GM12878 (cell line): Measurements from ENCODE around the gene AXDND1. TPM values are rescaled to one million over a fixed set of nuclear protein-coding genes. Genes with fewer than 3 reads are reported as not detected.
"Not testable (repeated sequence)": the region's sequence is repeated elsewhere in the genome, so short reads cannot be mapped to it uniquely, and the experiment has no call there.

ENCODE experiments used
- ATAC-seq: fragments of 200-7000 bp; cut with Tn5 transposase; 3 replicates; pipeline ENCODE4 v1.9.1; 2020; ENCODE audit warnings: mild to moderate bottlenecking, moderate library complexity
- BruUV-seq: library from RNA; stranded (reverse); fragments of 400-500 nt; replicated peaks from 2 replicates; lab custom pipeline; 2021; lab: Mats Ljungman, UMichigan
- CTCF ChIA-PET: fragments of 300-600 bp; sonication (Branson Sonifier 250); formaldehyde crosslinking; extraction: SDS; loops from one replicate; lab custom pipeline; 2021; ENCODE audit warnings: inconsistent platforms; lab: Yijun Ruan, JAX
- POLR2A ChIA-PET: fragments of 350-600 bp; formaldehyde crosslinking; extraction: SDS; loops from one replicate; lab custom pipeline; 2021; ENCODE audit warnings: inconsistent platforms; lab: Charles Lee
- RAD21 ChIA-PET: fragments of 300-600 bp; sonication (Branson Sonifier 250); formaldehyde crosslinking; loops from one replicate; lab custom pipeline; 2023; ENCODE audit warnings: antibody characterized with exemption; ENCODE audit not compliant: unreplicated experiment; lab: Charles Lee
- SMC1A ChIA-PET: fragments of 300-600 bp; sonication (Branson Sonifier 250); formaldehyde crosslinking; loops from one replicate; lab custom pipeline; 2023; ENCODE audit not compliant: unreplicated experiment, uncharacterized antibody; lab: Charles Lee
- DNase-seq: peaks from one replicate; pipeline ENCODE4 v3.0.0-alpha.2; 2011; ENCODE audit warnings: low read depth, low spot score
- FAIRE-seq: peaks from 3 replicates; lab custom pipeline; 2011; peaks lifted over from hg19 to GRCh38; lab: Jason Lieb, UNC
- H2AFZ ChIP-seq: 2 replicates; pipeline ENCODE4 v1.6.0; 2011; ENCODE audit warnings: low read depth, low read length, control low read depth; ENCODE audit not compliant: control insufficient read depth
- H3K27ac ChIP-seq: 2 replicates; pipeline ENCODE4 v1.5.1; 2011; ENCODE audit warnings: control low read depth; ENCODE audit not compliant: control insufficient read depth, insufficient read depth
- H3K27me3 ChIP-seq, 2 experiments: replicated peaks in 1 of 2; 2 replicates each; pipeline versions ENCODE4 v1.6.0 to v1.6.1; 2011; ENCODE audit warnings: low read length in 1 of 2; ENCODE audit not compliant: control insufficient read depth in 2 of 2, insufficient read depth in 2 of 2
- H3K36me3 ChIP-seq, 2 experiments: 2 replicates each; pipeline ENCODE4 v1.5.1; 2011; ENCODE audit warnings: low read length in 1 of 2; ENCODE audit not compliant: control insufficient read depth in 2 of 2, insufficient read depth in 2 of 2
- H3K4me1 ChIP-seq: 2 replicates; pipeline ENCODE4 v1.6.1; 2011; ENCODE audit warnings: mild to moderate bottlenecking, low read length, moderate library complexity, mixed read lengths; ENCODE audit not compliant: control insufficient read depth, insufficient read depth
- H3K4me2 ChIP-seq: 2 replicates; pipeline ENCODE4 v1.6.0; 2011; ENCODE audit warnings: control low read depth; ENCODE audit not compliant: control insufficient read depth, insufficient read depth
- H3K4me3 ChIP-seq: fragments of 200-600 bp; sonication (generic); 2 replicates; pipeline ENCODE4 v1.5.1; 2016
- H3K79me2 ChIP-seq: 2 replicates; pipeline ENCODE4 v1.6.0; 2011; ENCODE audit warnings: low read length; ENCODE audit not compliant: control insufficient read depth, insufficient read depth
- H3K9ac ChIP-seq: 2 replicates; pipeline ENCODE4 v1.8.0; 2011; ENCODE audit warnings: low read length, control low read depth, mixed read lengths; ENCODE audit not compliant: control insufficient read depth, insufficient read depth
- H3K9me3 ChIP-seq: replicated peaks from 3 replicates; pipeline ENCODE4 v1.5.1; 2011; ENCODE audit warnings: mild to moderate bottlenecking, low read length; ENCODE audit not compliant: control insufficient read depth, insufficient read depth
- H4K20me1 ChIP-seq: 2 replicates; pipeline ENCODE4 v1.6.0; 2011; ENCODE audit not compliant: control insufficient read depth, insufficient read depth
- whole genome bisulfite sequencing: methylation state at CpG from one replicate; pipeline ENCODE4 v1.1.6; 2016; ENCODE audit warnings: low lambda C conversion rate; ENCODE audit not compliant: insufficient replicate concordance, insufficient coverage; ENCODE audit errors: missing lambda C conversion rate; 5-methylcytosine and 5-hydroxymethylcytosine counted together
- in situ Hi-C: fragments of 300-500 bp; cut with MboI; formaldehyde crosslinking; loops from 9 replicates; pipeline ENCODE4 v1.14.3; 2018; ENCODE audit warnings: mixed read lengths
- intact Hi-C: fragments of 100-400 bp; cut with micrococcal nuclease; formaldehyde crosslinking; loops from one replicate; pipeline ENCODE4 v1.14.2; 2022; ENCODE audit not compliant: unreplicated experiment
- polyA plus RNA-seq, 11 experiments: library from polyadenylated mRNA; depleted of rRNA in 4 of 11; unstranded in 6 of 11; stranded (reverse) in 5 of 11; fragments of >200 nt; fragmentation: Nextera tagmentation in 4 of 11; fragmentation: Illumina TruSeq in 1 of 11; extraction: Ambion mirVana in 4 of 11; extraction: Trizol in 1 of 11; gene quantifications; 1 replicate in 1 of 11; 2 replicates in 10 of 11; pipeline versions ENCODE4 v1.2.1 to v1.2.3, GENCODE V29; 2011 to 2016; ENCODE audit warnings: inconsistent platforms in 2 of 11, missing spikeins in 2 of 11, low read depth in 1 of 11
- total RNA-seq, 4 experiments: library from RNA; depleted of rRNA in 3 of 4; stranded (reverse); fragments of >200 nt in 3 of 4; fragmentation: Illumina TruSeq in 1 of 4; extraction: Trizol in 1 of 4; gene quantifications; 2 replicates each; pipeline versions ENCODE4 v1.2.1 to v1.2.3, GENCODE V29; 2013 to 2021

Gene AXDND1
- total and polyA plus RNA-seq, 10 of the 15 experiments (the other 5 are each of a cell fraction or from before 2014, with no cell fraction given): 0.12 to 0.84 (median 0.42) TPM

DNA sequence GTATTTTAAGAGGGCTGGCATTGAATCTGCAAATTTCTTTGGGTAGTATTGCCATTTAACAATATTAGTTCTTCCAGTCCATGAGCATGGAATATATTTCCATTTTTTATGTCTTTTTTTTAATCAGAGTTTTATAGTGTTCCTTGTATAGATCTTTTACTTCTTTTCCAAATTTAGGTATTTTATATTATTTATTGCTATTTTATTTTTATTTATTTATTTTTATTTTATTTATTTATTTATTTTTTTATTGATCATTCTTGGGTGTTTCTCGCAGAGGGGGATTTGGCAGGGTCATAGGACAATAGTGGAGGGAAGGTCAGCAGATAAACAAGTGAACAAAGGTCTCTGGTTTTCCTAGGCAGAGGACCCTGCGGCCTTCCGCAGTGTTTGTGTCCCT, 52.0 kb downstream of the AXDND1 start:
- not testable (repeated sequence) for H3K4me1 ChIP-seq

DNA sequence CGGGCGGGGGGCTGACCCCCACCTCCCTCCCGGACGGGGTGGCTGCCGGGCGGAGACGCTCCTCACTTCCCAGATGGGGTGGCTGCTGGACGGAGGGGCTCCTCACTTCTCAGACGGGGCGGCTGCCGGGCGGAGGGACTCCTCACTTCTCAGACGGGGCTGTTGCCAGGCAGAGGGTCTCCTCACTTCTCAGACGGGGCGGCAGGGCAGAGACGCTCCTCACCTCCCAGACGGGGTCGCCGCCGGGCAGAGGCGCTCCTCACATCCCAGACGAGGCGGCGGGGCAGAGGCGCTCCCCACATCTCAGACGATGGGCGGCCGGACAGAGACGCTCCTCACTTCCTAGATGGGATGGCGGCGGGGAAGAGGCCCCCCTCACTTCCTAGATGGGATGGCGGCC, 52.9 kb downstream of the AXDND1 start:
- ATAC-seq, DNase-seq, H3K9me3 ChIP-seq, SMC1A ChIA-PET, H4K20me1 ChIP-seq, FAIRE-seq, H3K4me1 ChIP-seq, BruUV-seq, CTCF ChIA-PET, intact Hi-C loops, H3K4me2 ChIP-seq, POLR2A ChIA-PET, RAD21 ChIA-PET, H3K27me3 ChIP-seq, H3K9ac ChIP-seq, H3K79me2 ChIP-seq, H3K4me3 ChIP-seq, in situ Hi-C loops, H2AFZ ChIP-seq, H3K27ac ChIP-seq, H3K36me3 ChIP-seq: not testable (repeated sequence)
- WGBS: 87% methylated on average over 15 of the region's 32 CpGs

More for the DNA sequence above, 52.0 kb downstream of the AXDND1 start:
- POLR2A ChIA-PET, H2AFZ ChIP-seq, H3K4me2 ChIP-seq, H3K9me3 ChIP-seq, BruUV-seq, H3K27ac ChIP-seq, RAD21 ChIA-PET, SMC1A ChIA-PET, ATAC-seq, intact Hi-C loops, H4K20me1 ChIP-seq, H3K9ac ChIP-seq, DNase-seq, H3K27me3 ChIP-seq, in situ Hi-C loops, CTCF ChIA-PET, H3K36me3 ChIP-seq, H3K79me2 ChIP-seq, FAIRE-seq, H3K4me3 ChIP-seq: not testable (repeated sequence)
- WGBS: 67% methylated on average over 1 of the region's 3 CpGs
